GM12874 (cell line): ENCODE data around the gene CERT1.

Experiments
- CTCF ChIP-seq: IDR thresholded peaks from 2 replicates; pipeline ENCODE4 v1.5.1; 2011; ENCODE audit warnings: low read depth, mild to moderate bottlenecking, control low read depth, low read length, moderate library complexity; ENCODE audit not compliant: insufficient read depth

Gene CERT1

GRCh38 chr5:75457691-75458090, 53.7 kb downstream of the CERT1 start:
- TF ChIP-seq CTCF = no peak

- no peak for TF ChIP-seq CTCF
Observed at GRCh38 chr5:75457161-75457560, 54.3 kb downstream of the CERT1 start.

- TF ChIP-seq CTCF = no peak
Observed at GRCh38 chr5:75450069-75450468, 61.4 kb downstream of the CERT1 start.

GRCh38 chr5:75446068-75446467, 65.4 kb downstream of the CERT1 start:
- no peak for TF ChIP-seq CTCF

GRCh38 chr5:75441560-75441959, 69.9 kb downstream of the CERT1 start:
- TF ChIP-seq CTCF = no peak

GRCh38 chr5:75439276-75439675, 72.2 kb downstream of the CERT1 start:
- TF ChIP-seq CTCF = no peak

- no peak for TF ChIP-seq CTCF
Observed at GRCh38 chr5:75438722-75439121, 72.7 kb downstream of the CERT1 start.

GRCh38 chr5:75435096-75435495, 76.3 kb downstream of the CERT1 start:
- TF ChIP-seq CTCF = no peak
